ENCODE data around the gene S100PBP. TPM values are rescaled to one million over a fixed set of nuclear protein-coding genes. Genes with fewer than 3 reads are reported as not detected.
A peak's percentile ranks its signal among the peaks of the same experiment; 100 is the strongest.

S100PBP gene
- total RNA-seq, 1 experiment from 2014 or later: 69.3 TPM

GRCh38 chr1:32772281-32773017 is 45.0 kb upstream of the S100PBP start:
- Histone ChIP-seq H3K4me1 (ENCODE audit: insufficient read depth, low read length, poor library complexity, severe bottlenecking) (no peaks in the 10 kb centered on the region), H3K27ac (ENCODE audit: low read depth, low read length, poor library complexity, severe bottlenecking) (no peak overlapping the region), H3K27me3 (replicated peaks; ENCODE audit: insufficient read depth, low read depth, low read length, poor library complexity) (no peaks in the 10 kb centered on the region), H3K36me3 (ENCODE audit: insufficient read depth, low read length, poor library complexity, severe bottlenecking) (peaks cover 37% of the 10 kb centered on the region), H3K4me3 (ENCODE audit: low read depth, low read length, poor library complexity, severe bottlenecking) (no peak overlapping the region), H3K9me3 (ENCODE audit: low read depth, low read length, poor library complexity, severe bottlenecking) (no peaks in the 10 kb centered on the region)
- POLR2A ChIA-PET (ENCODE audit: low non-redundant PET): no interaction called here
- intact Hi-C loops (cut with micrococcal nuclease; ENCODE audit: unreplicated experiment): loop anchor here (1.0 kb wide), 3 partner anchors 60 to 372 kb away; no protein-coding TSS in a partner anchor
- CTCF ChIA-PET: interaction anchor here (0.5 to 2.9 kb wide), 5 partner anchors 10 to 524 kb away, joined by 3 to 46 read pairs (median 6); no protein-coding TSS in a partner anchor
- no peak for DNase-seq (ENCODE audit: low spot score)
- no peak for TF ChIP-seq EZH2 (IDR thresholded peaks at IDR 0.05; ENCODE audit: borderline replicate concordance, low read depth, low read length, poor library complexity, severe bottlenecking)
- TF ChIP-seq CTCF (conservative IDR thresholded peaks at IDR 0.05; ENCODE audit: low read depth, low read length): no peak
- no TSS peak for BruUV-seq (replicated peaks)

- ChIA-PET POLR2A (ENCODE audit: low non-redundant PET) (no interaction called here), CTCF (interaction anchor here (0.6 to 2.9 kb wide), 4 partner anchors 18 to 253 kb away, joined by 4 to 46 read pairs (median 14); no protein-coding TSS in a partner anchor)
- Histone ChIP-seq H3K36me3 (ENCODE audit: insufficient read depth, low read length, poor library complexity, severe bottlenecking) (peaks cover 45% of the 10 kb centered on the region), H3K4me1 (ENCODE audit: insufficient read depth, low read length, poor library complexity, severe bottlenecking) (no peaks in the 10 kb centered on the region), H3K9me3 (ENCODE audit: low read depth, low read length, poor library complexity, severe bottlenecking) (no peaks in the 10 kb centered on the region), H3K4me3 (ENCODE audit: low read depth, low read length, poor library complexity, severe bottlenecking) (no peak overlapping the region), H3K27ac (ENCODE audit: low read depth, low read length, poor library complexity, severe bottlenecking) (no peak overlapping the region), H3K27me3 (replicated peaks; ENCODE audit: insufficient read depth, low read depth, low read length, poor library complexity) (no peaks in the 10 kb centered on the region)
- BruUV-seq (replicated peaks): no TSS peak
- TF ChIP-seq CTCF (conservative IDR thresholded peaks at IDR 0.05; ENCODE audit: low read depth, low read length) (peak; percentile 96), EZH2 (IDR thresholded peaks at IDR 0.05; ENCODE audit: borderline replicate concordance, low read depth, low read length, poor library complexity, severe bottlenecking) (no peak)
- peak; percentile 78 for DNase-seq (ENCODE audit: low spot score)
- intact Hi-C loops (cut with micrococcal nuclease; ENCODE audit: unreplicated experiment): loop anchor here (1.0 kb wide), 3 partner anchors 61 to 373 kb away; no protein-coding TSS in a partner anchor
Observed at GRCh38 chr1:32773018-32773763, 44.3 kb upstream of the S100PBP start.

GRCh38 chr1:32773764-32774463 is 43.5 kb upstream of the S100PBP start:
- intact Hi-C loops (cut with micrococcal nuclease; ENCODE audit: unreplicated experiment): loop anchor here (1.0 kb wide), 3 partner anchors 62 to 374 kb away; no protein-coding TSS in a partner anchor
- Histone ChIP-seq H3K9me3 (ENCODE audit: low read depth, low read length, poor library complexity, severe bottlenecking) (no peaks in the 10 kb centered on the region), H3K4me1 (ENCODE audit: insufficient read depth, low read length, poor library complexity, severe bottlenecking) (no peaks in the 10 kb centered on the region), H3K4me3 (ENCODE audit: low read depth, low read length, poor library complexity, severe bottlenecking) (no peak overlapping the region), H3K27me3 (replicated peaks; ENCODE audit: insufficient read depth, low read depth, low read length, poor library complexity) (no peaks in the 10 kb centered on the region), H3K36me3 (ENCODE audit: insufficient read depth, low read length, poor library complexity, severe bottlenecking) (peaks cover 47% of the 10 kb centered on the region), H3K27ac (ENCODE audit: low read depth, low read length, poor library complexity, severe bottlenecking) (peak overlapping the region; percentile 1)
- DNase-seq (ENCODE audit: low spot score): no peak
- CTCF ChIA-PET: interaction anchor here (0.5 to 2.9 kb wide), 4 partner anchors 19 to 1039 kb away, joined by 4 to 21 read pairs (median 6); no protein-coding TSS in a partner anchor
- POLR2A ChIA-PET (ENCODE audit: low non-redundant PET): no interaction called here
- TF ChIP-seq CTCF (conservative IDR thresholded peaks at IDR 0.05; ENCODE audit: low read depth, low read length): no peak
- no peak for TF ChIP-seq EZH2 (IDR thresholded peaks at IDR 0.05; ENCODE audit: borderline replicate concordance, low read depth, low read length, poor library complexity, severe bottlenecking)
- BruUV-seq (replicated peaks): no TSS peak
